IMR-90 (cell line): ENCODE measurements around the gene YES1. TPM values are rescaled to one million over a fixed set of nuclear protein-coding genes. Genes with fewer than 3 reads are reported as not detected.

ENCODE experiments used
- ATAC-seq: fragments of 200-7000 bp; cut with Tn5 transposase; 2 replicates; pipeline ENCODE4 v1.9.1; 2020; ENCODE audit warnings: low read depth, mild to moderate bottlenecking, moderate library complexity
- BruUV-seq: library from RNA; stranded (reverse); fragments of 400-500 nt; replicated peaks from 2 replicates; lab custom pipeline; 2021; lab: Mats Ljungman, UMichigan
- CTCF ChIA-PET: fragments of 300-600 bp; formaldehyde crosslinking; extraction: SDS; loops from one replicate; lab custom pipeline; 2021; ENCODE audit warnings: antibody characterized with exemption; lab: Yijun Ruan, JAX
- POLR2A ChIA-PET: fragments of 300-600 bp; sonication (Branson Sonifier 250); formaldehyde crosslinking; loops from one replicate; lab custom pipeline; 2022; ENCODE audit warnings: antibody characterized with exemption; ENCODE audit not compliant: unreplicated experiment; lab: Charles Lee
- DNase-seq: peaks from one replicate; pipeline ENCODE4 v3.0.0; 2013
- H2AFZ ChIP-seq: replicated peaks from 2 replicates; pipeline ENCODE3; 2013; ENCODE audit warnings: low read length, mild to moderate bottlenecking; ENCODE audit not compliant: poor library complexity
- H2AK5ac ChIP-seq: 2 replicates; pipeline ENCODE4 v1.6.1; 2013; ENCODE audit warnings: low read depth, low read length, inconsistent platforms
- H2AK9ac ChIP-seq: replicated peaks from 2 replicates; pipeline ENCODE3; 2013; ENCODE audit warnings: mild to moderate bottlenecking, low read depth, low read length, moderate library complexity; ENCODE audit not compliant: poor library complexity
- H2BK120ac ChIP-seq: 2 replicates; pipeline ENCODE4 v1.6.1; 2013; ENCODE audit warnings: low read depth, low read length, inconsistent platforms
- H2BK15ac ChIP-seq: 3 replicates; pipeline ENCODE4 v1.6.1; 2013; ENCODE audit warnings: low read depth, low read length, inconsistent platforms
- H2BK20ac ChIP-seq: 2 replicates; pipeline ENCODE4 v1.6.1; 2013; ENCODE audit warnings: low read depth, mild to moderate bottlenecking, inconsistent platforms, low read length, moderate library complexity
- H2BK5ac ChIP-seq: 2 replicates; pipeline ENCODE4 v1.6.1; 2013; ENCODE audit warnings: mild to moderate bottlenecking, low read depth, low read length, inconsistent platforms; ENCODE audit not compliant: poor library complexity, severe bottlenecking
- H3K14ac ChIP-seq: replicated peaks from 2 replicates; pipeline ENCODE4 v1.6.1; 2013; ENCODE audit warnings: low read depth, low read length, inconsistent platforms
- H3K18ac ChIP-seq: 2 replicates; pipeline ENCODE4 v1.6.1; 2013; ENCODE audit warnings: low read depth, low read length, control low read depth
- H3K23ac ChIP-seq: 2 replicates; pipeline ENCODE4 v1.6.1; 2013; ENCODE audit warnings: low read depth, low read length, inconsistent platforms
- H3K27ac ChIP-seq: 2 replicates; pipeline ENCODE4 v1.5.1; 2013; ENCODE audit warnings: mild to moderate bottlenecking, control low read depth, low read length; ENCODE audit not compliant: insufficient read depth
- H3K27me3 ChIP-seq: 2 replicates; pipeline ENCODE4 v1.6.1; 2013; ENCODE audit warnings: low read length; ENCODE audit not compliant: control insufficient read depth, insufficient read depth
- H3K36me3 ChIP-seq: 2 replicates; pipeline ENCODE4 v1.6.1; 2013; ENCODE audit warnings: low read length, mixed read lengths; ENCODE audit not compliant: control insufficient read depth, insufficient read depth
- H3K4ac ChIP-seq: 2 replicates; pipeline ENCODE4 v1.6.1; 2013; ENCODE audit warnings: low read depth, low read length, inconsistent platforms
- H3K4me1 ChIP-seq: 2 replicates; pipeline ENCODE4 v1.6.1; 2013; ENCODE audit warnings: low read length, mixed read lengths; ENCODE audit not compliant: control insufficient read depth, insufficient read depth
- H3K4me2 ChIP-seq: 2 replicates; pipeline ENCODE4 v1.6.1; 2013; ENCODE audit warnings: low read depth, mild to moderate bottlenecking, control low read depth, low read length, moderate library complexity
- H3K4me3 ChIP-seq: 2 replicates; pipeline ENCODE4 v1.5.1; 2013; ENCODE audit warnings: low read depth, mild to moderate bottlenecking, control low read depth, low read length, moderate library complexity; ENCODE audit not compliant: insufficient read depth
- H3K56ac ChIP-seq: 2 replicates; pipeline ENCODE4 v1.6.1; 2013; ENCODE audit warnings: low read length, inconsistent platforms; ENCODE audit not compliant: insufficient read depth; ENCODE audit errors: extremely low read depth
- H3K79me1 ChIP-seq, 2 experiments: 2 replicates each; pipeline ENCODE4 v1.6.1; 2013; ENCODE audit warnings: low read length in 2 of 2, inconsistent platforms in 1 of 2, low read depth in 1 of 2
- H3K9ac ChIP-seq: 2 replicates; pipeline ENCODE4 v1.6.1; 2013; ENCODE audit warnings: low read depth, low read length, control low read depth
- H3K9me1 ChIP-seq: 2 replicates; pipeline ENCODE4 v1.6.1; 2013; ENCODE audit warnings: low read length, inconsistent platforms; ENCODE audit not compliant: insufficient read depth
- H3K9me3 ChIP-seq: 2 replicates; pipeline ENCODE4 v1.6.1; 2013; ENCODE audit warnings: low read length; ENCODE audit not compliant: control insufficient read depth, insufficient read depth
- H4K20me1 ChIP-seq: 2 replicates; pipeline ENCODE4 v1.6.1; 2013; ENCODE audit warnings: low read length, inconsistent platforms; ENCODE audit not compliant: insufficient read depth
- H4K5ac ChIP-seq: 2 replicates; pipeline ENCODE4 v1.6.1; 2013; ENCODE audit warnings: mild to moderate bottlenecking, low read depth, low read length, control low read depth
- H4K8ac ChIP-seq, 2 experiments: 2 replicates each; pipeline ENCODE4 v1.6.1; 2013; ENCODE audit warnings: low read depth in 2 of 2, low read length in 2 of 2, control low read depth in 1 of 2, inconsistent platforms in 1 of 2
- H4K91ac ChIP-seq: 2 replicates; pipeline ENCODE4 v1.6.1; 2013; ENCODE audit warnings: low read depth, low read length, inconsistent platforms; ENCODE audit not compliant: insufficient read depth
- RAD21 ChIP-seq: IDR thresholded peaks from 2 replicates; pipeline ENCODE4 v1.6.1; 2012; ENCODE audit warnings: low read length, improper control_type of control experiment
- RCOR1 ChIP-seq: IDR thresholded peaks from 2 replicates; pipeline ENCODE4 v1.6.1; 2012; ENCODE audit warnings: mild to moderate bottlenecking, low read length, improper control_type of control experiment; ENCODE audit not compliant: insufficient replicate concordance
- RFX5 ChIP-seq: IDR thresholded peaks from 2 replicates; pipeline ENCODE4 v1.8.0; 2012; ENCODE audit warnings: low read depth, mild to moderate bottlenecking, low read length, moderate library complexity
- WGBS, 2 experiments: methylation state at CpG; one replicate each; pipeline versions ENCODE4 v1.1.5 to v1.1.7; 2013; ENCODE audit warnings: missing lambda C conversion rate in 2 of 2; ENCODE audit not compliant: insufficient read length in 1 of 2; ENCODE audit errors: extremely low coverage in 2 of 2; 5-methylcytosine and 5-hydroxymethylcytosine counted together
- dilution Hi-C: fragments of 300-500 bp; cut with HindIII; formaldehyde crosslinking; loops from one replicate; pipeline ENCODE4 v1.14.3; 2018; ENCODE audit warnings: low sequenced_read_pairs; ENCODE audit not compliant: unreplicated experiment
- in situ Hi-C: fragments of 300-500 bp; cut with MboI; formaldehyde crosslinking; loops from 3 replicates; pipeline ENCODE4 v1.14.3; 2019; ENCODE audit warnings: low sequenced_read_pairs, inconsistent platforms, mixed read lengths
- intact Hi-C: fragments of 100-400 bp; cut with micrococcal nuclease; formaldehyde crosslinking; loops from 2 replicates; pipeline ENCODE4 v1.10.0; 2022
- polyA plus RNA-seq, 3 experiments: library from polyadenylated mRNA; depleted of rRNA; stranded (reverse); fragments of >200 nt; gene quantifications; 2 replicates each; pipeline ENCODE4 v1.2.3, GENCODE V29; 2012; ENCODE audit warnings: low replicate concordance in 1 of 3
- total RNA-seq: library from RNA; depleted of rRNA; stranded (reverse); fragments of >200 nt; gene quantifications from 2 replicates; pipeline ENCODE4 v1.2.3, GENCODE V29; 2012

Gene YES1
- total and polyA plus RNA-seq, 2 of the 4 experiments (the other 2 are of a cell fraction) = 16.7 to 62.0 TPM

DNA sequence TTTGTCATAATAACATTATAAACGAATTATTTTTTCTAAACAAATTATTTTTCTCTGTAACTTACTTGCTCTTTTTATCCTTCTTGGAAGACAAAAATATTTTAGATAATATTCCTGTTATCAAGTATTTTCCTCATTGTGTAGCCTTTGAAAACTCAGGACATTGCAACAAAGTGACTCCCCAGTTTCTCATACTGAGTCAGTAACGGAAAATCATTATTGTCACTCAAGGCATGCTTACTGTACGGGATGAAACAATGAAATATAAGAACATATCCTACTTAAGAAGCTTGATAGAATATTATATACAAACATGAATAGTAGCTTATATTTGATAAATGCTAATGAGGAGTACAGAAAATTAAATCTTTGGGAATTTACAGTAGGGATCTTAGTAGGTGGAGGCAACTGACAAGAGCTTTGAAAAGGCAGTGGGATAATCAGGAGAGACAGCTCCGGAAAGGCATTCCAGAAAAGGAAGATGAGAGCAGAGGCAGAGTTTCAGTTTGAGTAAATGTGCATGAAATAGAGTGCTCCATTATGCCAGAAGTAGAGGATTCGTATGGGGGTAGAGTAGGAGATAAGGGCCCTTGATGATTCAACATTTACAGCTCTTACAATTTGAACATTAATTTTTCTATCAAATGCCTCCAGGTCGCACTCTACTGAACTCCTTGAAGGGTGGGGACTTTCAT is 14.0 kb upstream of the YES1 start:
- no peak overlapping the region for H2BK15ac ChIP-seq
- no peaks in the 10 kb centered on the region for H3K27me3 ChIP-seq
- no peaks in the 10 kb centered on the region for H4K20me1 ChIP-seq
- H3K56ac ChIP-seq = no peak overlapping the region
- no peak for ATAC-seq
- no peak overlapping the region for H2AK5ac ChIP-seq
- H3K18ac ChIP-seq = no peak overlapping the region
- no peak overlapping the region for H3K14ac ChIP-seq
- no peak overlapping the region for H4K91ac ChIP-seq
- peaks cover 2% of the 10 kb centered on the region for H3K4me1 ChIP-seq
- H3K4me2 ChIP-seq = no peak overlapping the region
- in situ Hi-C loops (no loop called here), intact Hi-C loops (no loop called here), dilution Hi-C loops (no loop called here)
- H3K79me1 ChIP-seq = no peaks in the 10 kb centered on the region
- H3K27ac ChIP-seq = no peak overlapping the region
- no peaks in the 10 kb centered on the region for H3K9me3 ChIP-seq
- no peak overlapping the region for H3K23ac ChIP-seq
- no peak overlapping the region for H2AFZ ChIP-seq
- no peak for DNase-seq
- H3K4me3 ChIP-seq = no peak overlapping the region
- H3K9ac ChIP-seq = no peak overlapping the region
- BruUV-seq = no TSS peak
- TF ChIP-seq RCOR1 (no peak), RAD21 (no peak), RFX5 (no peak)
- ChIA-PET CTCF (interaction anchor here (1.0 to 1.4 kb wide), 2 partner anchors 13 to 86 kb away, joined by 4 to 5 read pairs; no protein-coding TSS in a partner anchor), POLR2A (no interaction called here)
- no peak overlapping the region for H2BK5ac ChIP-seq
- no peaks in the 10 kb centered on the region for H3K36me3 ChIP-seq
- no peak overlapping the region for H3K4ac ChIP-seq
- no peak overlapping the region for H2BK120ac ChIP-seq
- WGBS, 2 experiments = no CpG with 5 or more reads among the region's 6 CpGs
- H2AK9ac ChIP-seq = no peak overlapping the region
- H3K9me1 ChIP-seq = no peaks in the 10 kb centered on the region
- no peak overlapping the region for H2BK20ac ChIP-seq
- H4K8ac ChIP-seq = no peak overlapping the region
- no peak overlapping the region for H4K5ac ChIP-seq
